ENCODE data around the gene DRC7.

DRC7 gene

GRCh38 chr16:57680842-57681375, 13.7 kb upstream of the DRC7 start:
- H3K27ac ChIP-seq = no peak overlapping the region
- TF ChIP-seq CTCF (conservative IDR thresholded peaks at IDR 0.05) = no peak

GRCh38 chr16:57681950-57682728, 12.5 kb upstream of the DRC7 start:
- no peak overlapping the region for H3K27ac ChIP-seq
- no peak for TF ChIP-seq CTCF (conservative IDR thresholded peaks at IDR 0.05)

DNA sequence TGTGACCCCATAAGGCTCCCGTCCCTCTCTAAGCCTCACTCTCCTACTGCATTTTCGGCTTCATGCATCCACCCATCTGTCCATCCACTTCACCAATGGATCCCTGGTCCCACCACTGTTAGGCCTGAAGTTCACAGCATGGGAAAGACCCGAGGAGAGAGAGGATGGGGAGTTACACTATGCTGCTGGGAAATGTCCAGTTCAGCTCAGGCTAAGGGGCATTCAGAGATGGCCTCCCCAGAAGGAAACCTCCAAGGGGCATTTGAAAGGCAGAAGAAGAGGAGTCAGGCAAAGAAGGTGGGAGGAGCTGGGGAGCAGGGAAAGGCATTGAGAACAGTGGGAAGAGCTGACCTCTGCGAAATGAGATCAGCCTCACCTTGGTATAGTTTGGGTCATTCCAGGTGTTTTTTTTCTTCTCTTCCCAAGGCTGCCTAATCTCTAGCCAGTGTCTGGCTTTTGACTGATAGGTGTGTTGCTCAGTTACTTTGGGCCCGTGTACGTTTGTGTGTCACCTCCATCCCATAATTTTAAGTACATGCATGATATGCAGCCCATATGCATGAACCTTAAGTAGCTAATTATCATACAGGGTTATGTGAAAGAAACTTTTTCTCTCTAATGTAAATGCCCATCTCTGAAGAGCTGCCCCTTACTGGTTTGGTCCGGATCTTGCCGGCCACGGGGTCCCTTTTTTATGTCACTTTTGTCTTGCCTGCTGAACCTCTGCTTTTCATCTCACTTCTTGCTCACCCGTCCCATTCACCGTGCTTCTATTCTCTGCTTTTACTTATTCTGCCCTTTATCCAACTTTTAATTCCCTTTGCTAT, 11.6 kb upstream of the DRC7 start:
- H3K27ac ChIP-seq = no peak overlapping the region
- TF ChIP-seq CTCF (conservative IDR thresholded peaks at IDR 0.05) = no peak

- no peak overlapping the region for H3K27ac ChIP-seq
- TF ChIP-seq CTCF (conservative IDR thresholded peaks at IDR 0.05) = no peak
These were observed 10.7 kb upstream of the DRC7 start for GRCh38 chr16:57683636-57684545.

- no peak overlapping the region for H3K27ac ChIP-seq
- no peak for TF ChIP-seq CTCF (conservative IDR thresholded peaks at IDR 0.05)
These were observed 9.8 kb upstream of the DRC7 start for GRCh38 chr16:57684626-57685358.

DNA sequence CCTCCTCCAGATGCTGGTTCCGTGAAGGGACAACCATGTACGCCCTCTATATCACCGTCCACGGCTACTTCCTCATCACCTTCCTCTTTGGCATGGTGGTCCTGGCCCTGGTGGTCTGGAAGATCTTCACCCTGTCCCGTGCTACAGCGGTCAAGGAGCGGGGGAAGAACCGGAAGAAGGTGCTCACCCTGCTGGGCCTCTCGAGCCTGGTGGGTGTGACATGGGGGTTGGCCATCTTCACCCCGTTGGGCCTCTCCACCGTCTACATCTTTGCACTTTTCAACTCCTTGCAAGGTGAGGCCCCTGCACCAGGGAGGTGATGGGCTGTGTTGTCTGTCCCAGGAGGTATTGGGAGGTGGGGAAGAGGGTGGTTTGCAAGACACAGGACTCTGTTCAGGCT, 9.0 kb upstream of the DRC7 start:
- TF ChIP-seq CTCF (conservative IDR thresholded peaks at IDR 0.05) = no peak
- no peak overlapping the region for H3K27ac ChIP-seq

All from VCaP (cell line).